Hematopoietic multipotent progenitor cell treated with erythropoietin and hydrocortisone succinate and interleukin-3 and kit ligand, for 4 days (in vitro differentiated cells): Measurements from ENCODE around the gene SLC22A5.

Experiments
- DNase-seq: peaks from one replicate; pipeline ENCODE4 v3.0.0-alpha.2; 2015

SLC22A5 gene

GRCh38 chr5:132368186-132368585, 1.3 kb upstream of the SLC22A5 start:
- DNase-seq = no peak

GRCh38 chr5:132369007-132369473, 470 bp upstream of the SLC22A5 start:
- DNase-seq = no peak

DNA sequence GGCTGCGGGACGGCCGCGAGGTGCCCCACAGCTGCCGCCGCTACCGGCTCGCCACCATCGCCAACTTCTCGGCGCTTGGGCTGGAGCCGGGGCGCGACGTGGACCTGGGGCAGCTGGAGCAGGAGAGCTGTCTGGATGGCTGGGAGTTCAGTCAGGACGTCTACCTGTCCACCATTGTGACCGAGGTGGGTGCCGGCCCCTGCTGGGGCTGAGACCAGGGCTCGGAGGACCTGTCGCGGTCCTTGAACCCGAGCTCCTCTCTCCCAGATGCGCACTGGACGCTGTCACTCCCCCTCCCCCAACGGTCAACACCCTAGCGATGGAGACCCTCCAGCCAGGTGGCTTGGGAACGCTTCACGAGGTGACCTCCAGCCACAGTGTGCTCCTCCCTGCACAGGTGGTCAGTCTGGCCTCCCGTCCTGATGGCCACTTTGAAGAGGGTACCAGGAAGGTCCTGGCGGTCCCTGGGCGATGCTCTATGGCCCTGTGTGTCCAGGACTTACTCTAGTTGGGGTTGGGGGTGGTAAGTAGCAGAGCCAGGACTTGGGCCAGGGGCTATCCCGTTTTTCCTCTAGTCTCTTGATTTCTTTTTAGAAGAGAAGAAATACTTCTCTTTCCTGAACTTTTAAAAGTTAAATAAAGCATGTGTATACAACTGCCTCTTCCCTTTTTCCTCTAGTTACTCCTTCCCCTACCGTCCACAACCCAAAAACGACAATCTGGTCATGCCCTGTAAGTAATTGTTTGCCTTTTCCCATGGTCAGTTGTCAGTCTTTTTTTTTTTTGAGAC, 866 bp downstream of the SLC22A5 start:
- DNase-seq = no peak

DNA sequence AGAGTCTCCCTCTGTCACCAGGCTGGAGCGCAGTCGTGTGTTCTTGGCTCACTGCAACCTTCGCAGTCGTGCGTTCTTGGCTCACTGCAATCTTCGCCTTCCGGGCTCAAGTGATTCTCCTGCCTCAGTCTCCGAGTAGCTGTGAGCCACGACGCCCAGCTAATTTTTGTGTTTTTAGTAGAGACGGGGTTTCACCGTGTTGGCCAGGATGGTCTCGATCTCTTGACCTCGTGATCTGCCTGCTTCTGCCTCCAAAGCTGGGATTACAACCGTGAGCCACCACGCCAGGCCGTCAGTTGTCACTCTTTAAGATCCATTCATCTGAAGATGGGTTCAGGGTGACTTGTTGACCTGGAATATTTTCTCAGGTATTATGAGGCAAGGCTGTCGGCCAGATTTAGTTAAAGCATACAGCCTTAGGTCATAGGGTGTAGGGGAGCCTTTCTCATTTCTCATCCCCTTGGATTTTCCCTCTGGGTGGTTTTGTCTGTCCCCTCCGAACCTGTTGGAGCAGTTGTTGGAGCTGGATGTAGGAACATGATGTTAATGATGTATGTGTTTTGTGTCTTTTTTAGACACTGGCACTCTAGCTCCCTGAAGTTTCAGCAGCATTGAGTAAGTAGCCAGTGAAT, 1.6 kb downstream of the SLC22A5 start:
- no peak for DNase-seq

DNA sequence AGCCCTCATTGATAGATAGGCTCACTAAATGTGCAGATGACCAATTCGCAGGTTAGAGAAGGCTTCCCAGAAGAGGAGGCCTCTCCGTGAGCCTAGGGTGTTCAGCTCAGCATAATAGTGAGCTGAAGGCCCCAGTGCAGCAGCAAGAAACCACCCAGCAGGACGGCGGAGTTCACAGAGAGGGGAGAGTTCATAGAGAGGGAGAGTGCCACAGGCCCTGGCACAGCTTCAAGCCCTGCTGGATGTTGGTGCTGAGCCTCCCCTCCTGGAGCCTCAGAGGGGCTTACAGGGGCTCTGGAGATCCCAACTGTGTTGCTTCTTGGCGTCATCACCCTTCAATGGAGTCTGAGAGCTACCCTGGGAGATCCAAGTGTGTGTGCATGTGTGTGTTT, 2.1 kb downstream of the SLC22A5 start:
- DNase-seq = no peak

GRCh38 chr5:132372127-132372526, 2.6 kb downstream of the SLC22A5 start:
- DNase-seq = no peak

- no peak for DNase-seq
Measured at GRCh38 chr5:132372542-132372941, 3.0 kb downstream of the SLC22A5 start.

GRCh38 chr5:132375957-132376356, 6.4 kb downstream of the SLC22A5 start:
- DNase-seq = no peak

GRCh38 chr5:132376694-132377641, 7.5 kb downstream of the SLC22A5 start:
- no peak for DNase-seq

DNA sequence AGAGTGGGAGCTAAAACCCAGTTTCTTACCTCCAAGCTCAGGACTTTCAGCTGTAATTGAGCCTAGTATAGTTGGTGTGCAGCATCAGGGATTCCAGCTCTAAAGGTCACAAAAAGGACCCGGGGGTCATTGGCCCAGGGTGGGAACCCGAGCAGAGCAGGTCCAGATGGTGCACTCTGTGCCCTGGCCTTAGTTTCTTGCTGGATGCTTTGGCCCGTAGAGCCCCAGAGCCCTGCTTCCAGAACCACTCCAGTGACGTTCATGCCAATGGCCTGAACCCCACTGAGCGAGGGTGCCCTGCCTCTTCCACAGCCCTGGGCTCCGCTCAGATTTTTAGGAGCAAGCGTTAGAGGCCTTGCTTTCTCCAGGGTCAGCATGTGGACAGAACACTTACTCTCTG, 8.2 kb downstream of the SLC22A5 start:
- no peak for DNase-seq

- peak; percentile 31 for DNase-seq
Measured at GRCh38 chr5:132378580-132378979, 9.1 kb downstream of the SLC22A5 start.

DNA sequence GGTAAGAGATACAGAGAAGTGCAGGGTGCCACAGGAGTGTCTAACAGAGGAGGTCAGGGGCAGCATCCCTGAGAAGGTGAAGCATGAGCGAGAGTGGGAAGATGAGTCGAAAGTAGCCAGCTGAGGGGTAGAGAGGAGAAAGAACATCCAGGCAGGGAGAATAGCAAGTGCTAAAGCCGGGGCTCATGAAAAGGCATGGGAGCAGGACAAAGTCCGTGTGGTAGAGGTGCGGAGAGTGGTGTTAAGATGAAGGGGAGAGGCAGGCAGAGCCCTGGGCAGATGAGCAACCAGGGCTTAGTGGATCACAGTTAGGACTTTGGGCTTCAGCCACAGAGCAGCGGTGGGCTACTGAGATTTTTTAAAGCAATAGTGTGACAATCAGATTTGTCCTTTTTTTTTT, 10.5 kb downstream of the SLC22A5 start:
- DNase-seq = no peak

GRCh38 chr5:132380741-132381140, 11.2 kb downstream of the SLC22A5 start:
- DNase-seq = no peak

- DNase-seq = no peak
Measured at GRCh38 chr5:132381614-132382013, 12.1 kb downstream of the SLC22A5 start.

DNA sequence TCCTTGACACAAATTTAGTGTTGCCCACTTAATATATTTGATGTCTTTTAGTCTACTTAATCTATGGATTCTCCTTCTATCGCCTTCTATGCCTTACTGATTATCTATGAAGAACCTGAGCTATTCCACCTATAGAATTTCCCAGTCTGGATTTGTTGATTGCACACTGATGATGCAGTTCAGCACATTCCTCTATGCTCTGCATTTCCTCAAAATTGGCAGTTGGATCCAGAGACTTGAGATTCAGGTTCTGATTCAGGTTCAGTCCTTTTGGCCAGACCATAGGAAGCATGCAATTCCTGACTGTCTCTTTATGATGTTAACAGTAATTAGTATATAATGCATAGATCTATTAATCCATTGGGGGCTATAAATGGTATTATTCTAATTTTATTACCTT, 13.8 kb downstream of the SLC22A5 start:
- DNase-seq = no peak

DNA sequence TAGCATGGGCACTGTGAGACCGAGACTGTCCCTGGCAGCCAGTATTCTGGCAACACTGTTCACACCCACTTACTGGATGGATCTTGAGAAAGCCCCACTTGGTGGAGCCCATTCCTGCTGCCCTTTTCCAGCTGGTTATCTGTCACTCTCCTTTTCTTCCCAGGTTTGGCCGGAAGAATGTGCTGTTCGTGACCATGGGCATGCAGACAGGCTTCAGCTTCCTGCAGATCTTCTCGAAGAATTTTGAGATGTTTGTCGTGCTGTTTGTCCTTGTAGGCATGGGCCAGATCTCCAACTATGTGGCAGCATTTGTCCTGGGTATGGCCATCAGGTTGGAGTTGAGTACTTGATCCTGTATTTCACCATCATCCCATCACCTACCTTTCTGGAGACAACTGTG, 14.5 kb downstream of the SLC22A5 start:
- no peak for DNase-seq

DNA sequence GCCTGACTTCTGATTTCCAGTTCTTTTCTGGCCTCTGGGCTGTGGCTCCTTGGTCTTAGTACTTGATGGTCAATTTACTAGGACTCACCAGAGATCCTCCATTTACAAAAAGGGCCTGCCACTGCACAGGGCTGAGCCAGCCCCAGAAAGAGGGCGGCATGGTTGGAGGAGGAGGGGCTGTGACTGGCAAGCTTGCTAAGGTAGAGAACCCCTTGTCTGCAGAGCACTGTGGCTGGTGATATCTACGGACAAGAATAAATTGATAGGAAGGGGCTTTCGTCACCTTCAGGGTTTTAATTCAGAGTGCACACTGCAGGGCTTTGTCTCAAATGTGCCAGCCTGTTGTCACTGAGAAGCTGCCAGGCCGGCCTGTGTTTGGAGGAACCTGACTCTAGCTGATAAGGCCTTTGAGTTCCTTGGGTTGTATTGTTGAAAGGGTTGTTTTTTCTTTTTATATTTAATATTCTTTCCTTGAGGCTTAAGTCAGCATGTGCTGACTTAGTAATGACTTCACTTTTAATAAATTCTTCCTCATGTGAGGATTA, 15.1 kb downstream of the SLC22A5 start:
- DNase-seq = peak; percentile 91

- peak; percentile 94 for DNase-seq
Measured at GRCh38 chr5:132385326-132386105, 16.0 kb downstream of the SLC22A5 start.

DNA sequence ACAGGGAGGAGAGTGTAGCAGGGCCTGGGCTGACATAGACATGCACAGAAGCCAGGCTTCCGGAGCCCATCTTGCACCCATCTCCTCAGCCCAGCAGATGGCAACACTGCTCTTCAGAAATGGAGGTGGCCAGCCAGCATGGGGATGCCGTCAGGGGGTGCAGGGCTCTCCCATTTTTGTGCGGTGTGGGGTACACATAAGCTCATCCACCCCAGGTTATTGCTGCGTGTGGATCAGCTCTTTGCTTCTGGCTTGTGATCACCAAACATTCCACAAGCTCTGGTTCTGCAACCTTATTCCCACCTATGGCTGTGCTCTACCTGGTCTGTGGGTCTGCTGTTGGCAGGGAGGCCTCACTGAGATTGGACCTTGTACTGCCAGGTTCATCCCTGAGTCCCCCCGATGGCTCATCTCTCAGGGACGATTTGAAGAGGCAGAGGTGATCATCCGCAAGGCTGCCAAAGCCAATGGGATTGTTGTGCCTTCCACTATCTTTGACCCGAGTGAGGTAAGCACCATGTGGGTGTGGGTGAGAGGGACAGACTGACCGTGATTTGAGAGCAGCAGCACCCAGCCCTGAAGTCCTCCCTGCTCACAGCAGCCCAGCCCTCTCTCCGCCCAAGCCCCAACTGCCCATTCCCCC, 17.3 kb downstream of the SLC22A5 start:
- peak; percentile 92 for DNase-seq

DNA sequence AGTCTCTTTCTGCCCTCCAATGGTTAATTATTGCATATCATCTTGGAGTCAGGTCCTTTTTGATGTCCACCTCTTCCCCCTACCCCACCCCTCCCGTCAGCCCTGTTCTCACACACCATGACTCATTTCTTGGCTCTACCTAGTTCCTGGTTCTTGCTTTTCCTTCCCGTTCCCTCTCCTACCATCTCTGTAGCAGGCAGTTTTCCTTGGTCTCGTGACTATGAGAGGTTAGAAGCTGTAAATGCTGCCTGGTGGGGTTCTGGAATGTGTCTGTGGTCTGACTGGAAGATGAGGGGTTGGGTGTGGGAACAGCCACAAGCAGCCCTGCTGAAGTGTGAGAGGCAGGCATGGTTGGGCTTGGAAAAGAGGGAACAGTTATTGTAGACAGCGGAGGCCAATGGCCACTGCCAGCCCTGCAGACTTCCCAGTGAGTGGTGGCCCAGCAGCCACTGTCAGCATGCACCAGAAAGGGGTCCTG, 18.2 kb downstream of the SLC22A5 start:
- DNase-seq = peak; percentile 42

DNA sequence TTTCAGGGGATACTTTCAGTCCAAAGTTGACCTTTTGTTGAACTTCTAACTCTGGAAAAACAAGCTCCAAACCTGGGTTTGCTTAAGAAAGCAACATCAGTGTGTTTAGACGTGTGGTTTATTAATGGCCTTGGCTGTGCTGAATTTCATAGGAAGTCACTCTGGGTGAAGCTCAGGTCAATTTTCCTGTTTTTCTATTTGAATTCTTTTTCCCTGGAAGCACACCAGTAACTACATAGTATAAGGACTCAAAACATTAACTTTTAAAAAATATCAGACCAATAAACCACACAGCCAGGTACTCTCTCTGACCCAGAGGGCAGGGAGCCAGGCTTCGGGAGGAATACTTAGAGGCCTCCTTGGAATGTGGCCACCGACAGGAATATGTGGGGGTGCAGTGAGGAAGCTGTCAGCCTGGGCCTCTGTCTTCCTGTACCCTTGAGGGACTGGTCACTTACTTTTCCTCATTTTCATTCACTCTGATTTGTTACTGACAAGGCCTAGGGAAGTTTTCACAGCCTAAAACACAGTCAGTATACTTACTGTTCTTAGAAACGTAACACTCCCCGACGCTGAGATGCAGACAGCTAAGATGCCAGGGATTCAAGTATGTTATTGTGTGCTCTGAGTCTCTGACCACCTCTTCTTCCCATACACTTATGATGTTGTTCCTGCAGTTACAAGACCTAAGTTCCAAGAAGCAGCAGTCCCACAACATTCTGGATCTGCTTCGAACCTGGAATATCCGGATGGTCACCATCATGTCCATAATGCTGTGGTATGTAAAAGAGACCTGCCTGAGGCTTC, 18.9 kb downstream of the SLC22A5 start:
- DNase-seq = no peak
